ENCODE measurements around the gene HLA-DQA2. TPM values are rescaled to one million over a fixed set of nuclear protein-coding genes. Genes with fewer than 3 reads are reported as not detected.
"Not testable (repeated sequence)": the region's sequence is repeated elsewhere in the genome, so short reads cannot be mapped to it uniquely, and the experiment has no call there.

Gene HLA-DQA2
- total and polyA plus RNA-seq, 8 donors: 0.09 to 6.0 (median 0.20) TPM; not detected in 3

- no peaks in the 10 kb centered on the region for H3K27me3 ChIP-seq
- TF ChIP-seq, protein P1, sequence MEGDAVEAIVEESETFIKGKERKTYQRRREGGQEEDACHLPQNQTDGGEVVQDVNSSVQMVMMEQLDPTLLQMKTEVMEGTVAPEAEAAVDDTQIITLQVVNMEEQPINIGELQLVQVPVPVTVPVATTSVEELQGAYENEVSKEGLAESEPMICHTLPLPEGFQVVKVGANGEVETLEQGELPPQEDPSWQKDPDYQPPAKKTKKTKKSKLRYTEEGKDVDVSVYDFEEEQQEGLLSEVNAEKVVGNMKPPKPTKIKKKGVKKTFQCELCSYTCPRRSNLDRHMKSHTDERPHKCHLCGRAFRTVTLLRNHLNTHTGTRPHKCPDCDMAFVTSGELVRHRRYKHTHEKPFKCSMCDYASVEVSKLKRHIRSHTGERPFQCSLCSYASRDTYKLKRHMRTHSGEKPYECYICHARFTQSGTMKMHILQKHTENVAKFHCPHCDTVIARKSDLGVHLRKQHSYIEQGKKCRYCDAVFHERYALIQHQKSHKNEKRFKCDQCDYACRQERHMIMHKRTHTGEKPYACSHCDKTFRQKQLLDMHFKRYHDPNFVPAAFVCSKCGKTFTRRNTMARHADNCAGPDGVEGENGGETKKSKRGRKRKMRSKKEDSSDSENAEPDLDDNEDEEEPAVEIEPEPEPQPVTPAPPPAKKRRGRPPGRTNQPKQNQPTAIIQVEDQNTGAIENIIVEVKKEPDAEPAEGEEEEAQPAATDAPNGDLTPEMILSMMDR (IDR thresholded peaks at IDR 0.05): no peak
- no peak overlapping the region for H3K27ac ChIP-seq
- H3K9me3 ChIP-seq: no peaks in the 10 kb centered on the region
- ATAC-seq: no peak
- intact Hi-C loops (cut with DNase I): no loop called here
- FAIRE-seq: no peak
- H3K36me3 ChIP-seq: no peaks in the 10 kb centered on the region
- no peak overlapping the region for H3K4me3 ChIP-seq
- no peak for DNase-seq
- WGBS, 2 donors: 59 to 72% methylated on average over 3 of the region's 3 CpGs
- H3K4me1 ChIP-seq: no peaks in the 10 kb centered on the region
Measured at GRCh38 chr6:32718879-32719278, 22.3 kb upstream of the HLA-DQA2 start.

GRCh38 chr6:32738126-32738525 lies 3.1 kb upstream of the HLA-DQA2 start:
- DNase-seq (no peak), ATAC-seq (no peak), FAIRE-seq (no peak)
- H3K9me3 ChIP-seq: no peaks in the 10 kb centered on the region
- WGBS, 2 donors: 36 to 47% methylated on average over 2 of the region's 2 CpGs
- no peaks in the 10 kb centered on the region for H3K4me1 ChIP-seq
- no peaks in the 10 kb centered on the region for H3K36me3 ChIP-seq
- intact Hi-C loops (cut with DNase I): no loop called here
- H3K27me3 ChIP-seq: peaks cover 0 to 7% (median 0%) of the 10 kb centered on the region in 4 donors
- no peak overlapping the region for H3K27ac ChIP-seq
- TF ChIP-seq, protein P1 (IDR thresholded peaks at IDR 0.05): no peak
- no peak overlapping the region for H3K4me3 ChIP-seq

DNA sequence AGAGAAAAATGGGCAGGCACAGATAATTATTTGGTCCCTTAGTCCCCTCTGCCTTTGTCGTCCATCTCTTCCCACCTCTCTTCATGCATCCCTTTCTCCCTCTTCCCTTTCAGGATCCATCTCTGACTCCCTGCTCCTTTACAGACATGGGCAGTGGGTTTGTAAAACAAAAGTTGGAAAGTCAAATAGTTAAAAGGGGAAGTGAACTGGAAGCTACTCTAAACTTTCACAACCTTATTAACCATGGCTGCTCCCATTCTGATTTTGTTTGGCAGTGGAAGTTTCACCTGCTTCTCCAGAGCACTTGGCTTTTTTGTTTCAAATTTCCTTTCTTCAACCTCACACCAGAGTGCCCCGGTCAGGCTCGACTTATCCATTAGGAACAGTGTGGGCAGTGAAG lies 1.2 kb downstream of the HLA-DQA2 start:
- Histone ChIP-seq H3K4me1 (no peaks in the 10 kb centered on the region), H3K27me3 (no peaks in the 10 kb centered on the region), H3K4me3 (no peak overlapping the region), H3K9me3 (no peaks in the 10 kb centered on the region), H3K36me3 (no peaks in the 10 kb centered on the region), H3K27ac (no peak overlapping the region)
- TF ChIP-seq, protein P1 (IDR thresholded peaks at IDR 0.05): no peak
- no peak for FAIRE-seq
- intact Hi-C loops (cut with DNase I): no loop called here
- WGBS, 2 donors: 77 to 85% methylated on average over 3 of the region's 3 CpGs
- DNase-seq: no peak
- no peak for ATAC-seq

GRCh38 chr6:32744776-32745175 lies 3.6 kb downstream of the HLA-DQA2 start:
- DNase-seq (no peak), FAIRE-seq (no peak), ATAC-seq (no peak)
- Histone ChIP-seq H3K4me3 (no peak overlapping the region), H3K27me3 (peaks cover 0 to 4% (median 2%) of the 10 kb centered on the region in 4 donors), H3K4me1 (no peaks in the 10 kb centered on the region), H3K36me3 (no peaks in the 10 kb centered on the region), H3K27ac (no peak overlapping the region), H3K9me3 (no peaks in the 10 kb centered on the region)
- intact Hi-C loops (cut with DNase I): no loop called here
- 30 to 42% methylated on average over 5 of the region's 5 CpGs for WGBS, 2 donors
- TF ChIP-seq, protein P1 (IDR thresholded peaks at IDR 0.05): no peak

GRCh38 chr6:32745649-32746048 lies 4.5 kb downstream of the HLA-DQA2 start:
- DNase-seq; H3K27me3 ChIP-seq; H3K9me3 ChIP-seq; ATAC-seq; intact Hi-C loops (cut with DNase I); H3K36me3 ChIP-seq; H3K4me1 ChIP-seq; FAIRE-seq; H3K27ac ChIP-seq; H3K4me3 ChIP-seq: not testable (repeated sequence)
- 55 to 77% methylated on average over 1 of the region's 1 CpG for WGBS, 2 donors

Data from pancreas (tissue), 10 donors.